ENCODE results near the gene STXBP5L. TPM values are rescaled to one million over a fixed set of nuclear protein-coding genes. Genes with fewer than 3 reads are reported as not detected.

STXBP5L gene
- total and polyA plus RNA-seq, 10 of the 15 experiments (the other 5 are each of a cell fraction or from before 2014, with no cell fraction given) = under 0.01 to 0.08 (median 0.04) TPM; not detected in 6

GRCh38 chr3:121430664-121431215 lies 522.7 kb downstream of the STXBP5L start:
- H2AFZ ChIP-seq (ENCODE audit: control insufficient read depth, low read depth, low read length) = no peak overlapping the region
- no peaks in the 10 kb centered on the region for H3K79me2 ChIP-seq (ENCODE audit: control insufficient read depth, insufficient read depth, low read length)
- H3K27me3 ChIP-seq (replicated peaks in 1 of 2; ENCODE audit: control insufficient read depth in 2 of 2, insufficient read depth in 2 of 2, low read length in 1 of 2) = no peaks in the 10 kb centered on the region
- SMC1A ChIA-PET (ENCODE audit: uncharacterized antibody, unreplicated experiment) = no interaction called here
- CTCF ChIA-PET = interaction anchor here (1.0 kb wide), 1 partner anchor 45 kb away, joined by 4 read pairs; no protein-coding TSS in a partner anchor
- peaks cover 9% of the 10 kb centered on the region for H3K4me1 ChIP-seq (ENCODE audit: control insufficient read depth, insufficient read depth, low read length)
- H3K4me2 ChIP-seq (ENCODE audit: control insufficient read depth, insufficient read depth) = no peak overlapping the region
- BruUV-seq (replicated peaks) = no TSS peak
- no peak overlapping the region for H3K27ac ChIP-seq (ENCODE audit: control insufficient read depth, insufficient read depth)
- in situ Hi-C loops (cut with MboI) = no loop called here
- no peaks in the 10 kb centered on the region for H3K9me3 ChIP-seq (replicated peaks; ENCODE audit: control insufficient read depth, insufficient read depth, low read length)
- RAD21 ChIA-PET (ENCODE audit: unreplicated experiment) = interaction anchor here (1.9 kb wide), 1 partner anchor 12 kb away, joined by 7 read pairs; no protein-coding TSS in a partner anchor
- DNase-seq (ENCODE audit: low read depth, low spot score) (no peak), ATAC-seq (no peak), FAIRE-seq (no peak)
- TF ChIP-seq MEF2B (IDR thresholded peaks at IDR 0.05; ENCODE audit: partially characterized antibody, poor library complexity, severe bottlenecking) = no peak
- TF ChIP-seq MLLT1 (IDR thresholded peaks at IDR 0.05) = no peak
- TF ChIP-seq FOXK2 (IDR thresholded peaks at IDR 0.05) = no peak
- no peak for TF ChIP-seq CTCF (IDR thresholded peaks at IDR 0.05 in 2 of 3, conservative IDR thresholded peaks at IDR 0.05 in 1 of 3; ENCODE audit: control insufficient read depth in 2 of 3, extremely low read depth in 1 of 3, insufficient read depth in 1 of 3, low read depth in 3 of 3, low read length in 3 of 3)
- no peak for TF ChIP-seq ATF3 (IDR thresholded peaks at IDR 0.05; ENCODE audit: borderline replicate concordance, extremely low read depth, low read depth, low read length)
- no peak overlapping the region for H3K9ac ChIP-seq (ENCODE audit: control insufficient read depth, insufficient read depth, low read length)
- H3K36me3 ChIP-seq (ENCODE audit: control insufficient read depth in 2 of 2, insufficient read depth in 2 of 2, low read length in 1 of 2) = peaks cover 7 to 18% of the 10 kb centered on the region in 2 experiments; a peak in 3 of 4 replicates
- H3K4me3 ChIP-seq = no peak overlapping the region
- POLR2A ChIA-PET = no interaction called here
- no peaks in the 10 kb centered on the region for H4K20me1 ChIP-seq (ENCODE audit: control insufficient read depth, insufficient read depth)
- intact Hi-C loops (cut with micrococcal nuclease; ENCODE audit: unreplicated experiment) = no loop called here
